H9 (cell line): ENCODE results near the gene RPLP1. TPM values are rescaled to one million over a fixed set of nuclear protein-coding genes. Genes with fewer than 3 reads are reported as not detected.
A peak's percentile ranks its signal among the peaks of the same experiment; 100 is the strongest.

ENCODE experiments used
- DNase-seq: peaks from one replicate; pipeline ENCODE4 v3.0.0-alpha.2; 2017
- H2AFZ ChIP-seq: one replicate; pipeline ENCODE4 v1.6.1; 2013; ENCODE audit warnings: mild to moderate bottlenecking, low read length, control low read depth, moderate library complexity
- H2AK5ac ChIP-seq: 2 replicates; pipeline ENCODE4 v1.6.1; 2013; ENCODE audit warnings: low read length, control low read depth, mixed read lengths; ENCODE audit not compliant: insufficient read length
- H2BK120ac ChIP-seq: one replicate; pipeline ENCODE4 v1.6.1; 2013; ENCODE audit warnings: low read depth, mild to moderate bottlenecking, low read length, control low read depth, inconsistent platforms; ENCODE audit not compliant: poor library complexity, severe bottlenecking
- H2BK12ac ChIP-seq: 2 replicates; pipeline ENCODE4 v1.6.1; 2013; ENCODE audit warnings: low read length, control low read depth, mixed read lengths, low read depth; ENCODE audit not compliant: insufficient read length
- H2BK15ac ChIP-seq: 2 replicates; pipeline ENCODE4 v1.6.1; 2013; ENCODE audit warnings: low read depth, low read length, control low read depth
- H2BK20ac ChIP-seq: one replicate; pipeline ENCODE4 v1.6.1; 2013; ENCODE audit warnings: low read depth, mild to moderate bottlenecking, low read length, control low read depth, inconsistent platforms; ENCODE audit not compliant: poor library complexity, severe bottlenecking
- H2BK5ac ChIP-seq: 2 replicates; pipeline ENCODE4 v1.6.1; 2013; ENCODE audit warnings: low read length, control low read depth, mixed read lengths; ENCODE audit not compliant: insufficient read length
- H3K14ac ChIP-seq: 2 replicates; pipeline ENCODE4 v1.6.1; 2013; ENCODE audit warnings: low read length, control low read depth; ENCODE audit not compliant: insufficient read depth
- H3K18ac ChIP-seq: 2 replicates; pipeline ENCODE4 v1.6.1; 2013; ENCODE audit warnings: low read depth, mild to moderate bottlenecking, mixed read lengths, low read length, control low read depth; ENCODE audit not compliant: insufficient read length
- H3K23ac ChIP-seq: 2 replicates; pipeline ENCODE4 v1.6.1; 2013; ENCODE audit warnings: low read length, control low read depth, mixed read lengths, low read depth; ENCODE audit not compliant: insufficient read length
- H3K23me2 ChIP-seq: 2 replicates; pipeline ENCODE4 v1.6.1; 2013; ENCODE audit warnings: low read depth, mild to moderate bottlenecking, mixed read lengths, low read length, control low read depth; ENCODE audit not compliant: insufficient read length, poor library complexity, severe bottlenecking
- H3K27ac ChIP-seq: 2 replicates; pipeline ENCODE4 v1.5.1; 2013; ENCODE audit warnings: low read length, control low read depth, mixed read lengths, low read depth; ENCODE audit not compliant: insufficient read length
- H3K27me3 ChIP-seq: 2 replicates; pipeline ENCODE4 v1.6.1; 2013; ENCODE audit warnings: low read length, control low read depth, inconsistent platforms; ENCODE audit not compliant: insufficient read depth
- H3K4ac ChIP-seq: 2 replicates; pipeline ENCODE4 v1.6.1; 2013; ENCODE audit warnings: low read depth, mild to moderate bottlenecking, control low read depth, inconsistent platforms, low read length, moderate library complexity
- H3K4me1 ChIP-seq: 2 replicates; pipeline ENCODE4 v1.6.1; 2013; ENCODE audit warnings: low read length, control low read depth, inconsistent platforms; ENCODE audit not compliant: insufficient read depth
- H3K4me2 ChIP-seq: 2 replicates; pipeline ENCODE4 v1.6.1; 2013; ENCODE audit warnings: low read length, control low read depth, mixed read lengths; ENCODE audit not compliant: insufficient read length, insufficient read depth
- H3K56ac ChIP-seq: 2 replicates; pipeline ENCODE4 v1.6.1; 2013; ENCODE audit warnings: low read depth, mild to moderate bottlenecking, mixed read lengths, low read length, control low read depth; ENCODE audit not compliant: insufficient read length
- H3K79me1 ChIP-seq: 2 replicates; pipeline ENCODE4 v1.6.1; 2013; ENCODE audit warnings: low read depth, mild to moderate bottlenecking, moderate library complexity, low read length, control low read depth, inconsistent platforms; ENCODE audit not compliant: insufficient read depth, poor library complexity, severe bottlenecking
- H3K79me2 ChIP-seq: 2 replicates; pipeline ENCODE4 v1.6.1; 2013; ENCODE audit warnings: low read length, control low read depth, inconsistent platforms; ENCODE audit not compliant: insufficient read depth
- H3K9ac ChIP-seq: 2 replicates; pipeline ENCODE4 v1.6.1; 2013; ENCODE audit warnings: low read length, control low read depth, mixed read lengths; ENCODE audit not compliant: insufficient read length; ENCODE audit errors: extremely low read depth
- H3K9me3 ChIP-seq: one replicate; pipeline ENCODE4 v1.6.1; 2013; ENCODE audit warnings: low read depth, low read length, inconsistent platforms; ENCODE audit not compliant: control insufficient read depth
- H3T11ph ChIP-seq: one replicate; pipeline ENCODE4 v1.6.1; 2013; ENCODE audit warnings: mild to moderate bottlenecking, low read length, control low read depth, inconsistent platforms
- H4K20me1 ChIP-seq: one replicate; pipeline ENCODE4 v1.6.1; 2013; ENCODE audit not compliant: control insufficient read depth, insufficient read length, insufficient read depth
- H4K5ac ChIP-seq: 2 replicates; pipeline ENCODE4 v1.6.1; 2013; ENCODE audit warnings: low read depth, mild to moderate bottlenecking, mixed read lengths, low read length, control low read depth; ENCODE audit not compliant: insufficient read length
- H4K8ac ChIP-seq: replicated peaks from 2 replicates; pipeline ENCODE4 v1.6.1; 2013; ENCODE audit warnings: low read length, control low read depth, mixed read lengths, low read depth; ENCODE audit not compliant: insufficient read length
- H4K91ac ChIP-seq: 2 replicates; pipeline ENCODE4 v1.6.1; 2013; ENCODE audit warnings: low read depth, mild to moderate bottlenecking, moderate library complexity, mixed read lengths, low read length, control low read depth; ENCODE audit not compliant: insufficient read length
- H3K27ac Mint-ChIP-seq, 3 experiments: 2 replicates in 2 of 3; 3 replicates in 1 of 3; pipeline ENCODE4 v1.8.0; 2020 to 2021; ENCODE audit warnings: mixed read lengths in 3 of 3, mild to moderate bottlenecking in 1 of 3, moderate library complexity in 1 of 3
- H3K27me3 Mint-ChIP-seq: 2 replicates; pipeline ENCODE4 v1.8.0; 2021; ENCODE audit warnings: low read depth, mild to moderate bottlenecking, moderate library complexity, mixed read lengths
- H3K36me3 Mint-ChIP-seq, 3 experiments: 2 replicates in 2 of 3; 3 replicates in 1 of 3; pipeline ENCODE4 v1.8.0; 2020 to 2021; ENCODE audit warnings: low read depth in 3 of 3, mixed read lengths in 3 of 3; ENCODE audit not compliant: insufficient read depth in 1 of 3
- H3K4me1 Mint-ChIP-seq, 2 experiments: 2 replicates each; pipeline ENCODE4 v1.8.0; 2020; ENCODE audit warnings: mixed read lengths in 2 of 2
- H3K4me3 Mint-ChIP-seq, 2 experiments: 2 replicates in 1 of 2; 3 replicates in 1 of 2; pipeline ENCODE4 v1.8.0; 2020 to 2021; ENCODE audit warnings: mild to moderate bottlenecking in 2 of 2, mixed read lengths in 2 of 2, moderate library complexity in 1 of 2
- H3K9me3 Mint-ChIP-seq, 2 experiments: 2 replicates in 1 of 2; 3 replicates in 1 of 2; pipeline ENCODE4 v1.8.0; 2020; ENCODE audit warnings: mild to moderate bottlenecking in 2 of 2, mixed read lengths in 2 of 2, moderate library complexity in 1 of 2
- WGBS: extraction: QIAGEN DNeasy Blood & Tissue Kit; methylation state at CpG from one replicate; pipeline ENCODE4 v1.1.7; 2013; ENCODE audit warnings: missing lambda C conversion rate, low lambda C conversion rate, mixed read lengths; ENCODE audit not compliant: insufficient read length; ENCODE audit errors: extremely low coverage; 5-methylcytosine and 5-hydroxymethylcytosine counted together
- total RNA-seq: library from RNA; stranded (reverse); gene quantifications from 2 replicates; pipeline ENCODE4 v1.2.1, GENCODE V29; 2021
- TF ChIP-seq, protein P1 (sequence below): fragments of 200-600 bp; sonication (generic); conservative IDR thresholded peaks from 3 replicates; pipeline ENCODE4 v1.8.0; 2021; ENCODE audit warnings: antibody characterized with exemption, mild to moderate bottlenecking

RPLP1 gene
- total RNA-seq, 1 experiment from 2014 or later, result 1,715 TPM

DNA sequence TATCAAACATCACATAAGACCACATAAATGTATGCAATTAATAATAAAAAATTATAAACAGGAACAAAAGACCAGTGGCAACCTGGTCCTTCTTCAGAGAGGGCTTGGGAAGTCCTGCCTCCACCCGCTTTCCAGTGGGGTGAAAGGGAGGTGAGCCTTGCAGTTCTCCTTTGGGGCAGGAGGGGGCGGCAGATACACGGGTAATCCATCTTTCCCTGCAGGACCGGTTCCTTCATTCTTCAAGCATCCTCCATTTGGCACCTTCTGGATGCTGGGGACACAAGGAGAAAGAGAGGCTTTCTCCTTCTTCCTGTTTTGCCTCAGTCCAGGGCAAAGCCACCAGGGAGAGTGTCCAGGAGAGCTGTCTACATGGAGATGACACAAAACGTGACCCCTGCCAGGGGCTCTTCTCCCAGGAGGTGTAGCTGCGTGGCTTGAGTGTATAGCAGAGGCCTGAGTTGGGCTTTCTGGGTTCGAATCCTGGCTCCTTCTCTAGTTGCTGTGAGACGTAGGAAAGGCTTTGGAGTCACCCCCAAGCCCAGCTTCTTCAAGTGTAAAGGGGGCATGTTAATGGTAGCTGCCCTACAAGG lies 23.2 kb downstream of the RPLP1 start:
- Histone ChIP-seq H3K79me2 (no peaks in the 10 kb centered on the region), H3K23ac (no peak overlapping the region), H3T11ph (no peak overlapping the region), H4K91ac (no peak overlapping the region), H2BK15ac (no peak overlapping the region), H3K4ac (no peak overlapping the region), H3K18ac (no peak overlapping the region), H2BK5ac (no peak overlapping the region), H3K14ac (no peak overlapping the region), H2BK120ac (no peak overlapping the region), H3K23me2 (no peaks in the 10 kb centered on the region), H4K5ac (no peak overlapping the region), H3K27me3 (no peaks in the 10 kb centered on the region), H3K79me1 (no peaks in the 10 kb centered on the region), H2AFZ (no peak overlapping the region), H3K9me3 (no peaks in the 10 kb centered on the region), H4K20me1 (no peaks in the 10 kb centered on the region), H3K4me2 (no peak overlapping the region), H3K4me1 (no peaks in the 10 kb centered on the region), H3K56ac (no peak overlapping the region), H3K9ac (no peak overlapping the region), H4K8ac (no peak overlapping the region), H2AK5ac (no peak overlapping the region), H3K27ac (no peak overlapping the region), H2BK20ac (no peak overlapping the region), H2BK12ac (no peak overlapping the region)
- peak; percentile 79 for DNase-seq
- H3K36me3 Mint-ChIP-seq, result peaks cover 1 to 12% (median 3%) of the 10 kb centered on the region in 3 experiments; a peak in 4 of 7 replicates
- H3K9me3 Mint-ChIP-seq, result peaks cover 8 to 9% of the 10 kb centered on the region in 2 experiments
- peaks cover 2% of the 10 kb centered on the region for H3K27me3 Mint-ChIP-seq
- no peaks in the 10 kb centered on the region for H3K4me1 Mint-ChIP-seq
- WGBS, result no CpG with 5 or more reads among the region's 8 CpGs
- no peak overlapping the region for H3K27ac Mint-ChIP-seq
- TF ChIP-seq, protein P1, sequence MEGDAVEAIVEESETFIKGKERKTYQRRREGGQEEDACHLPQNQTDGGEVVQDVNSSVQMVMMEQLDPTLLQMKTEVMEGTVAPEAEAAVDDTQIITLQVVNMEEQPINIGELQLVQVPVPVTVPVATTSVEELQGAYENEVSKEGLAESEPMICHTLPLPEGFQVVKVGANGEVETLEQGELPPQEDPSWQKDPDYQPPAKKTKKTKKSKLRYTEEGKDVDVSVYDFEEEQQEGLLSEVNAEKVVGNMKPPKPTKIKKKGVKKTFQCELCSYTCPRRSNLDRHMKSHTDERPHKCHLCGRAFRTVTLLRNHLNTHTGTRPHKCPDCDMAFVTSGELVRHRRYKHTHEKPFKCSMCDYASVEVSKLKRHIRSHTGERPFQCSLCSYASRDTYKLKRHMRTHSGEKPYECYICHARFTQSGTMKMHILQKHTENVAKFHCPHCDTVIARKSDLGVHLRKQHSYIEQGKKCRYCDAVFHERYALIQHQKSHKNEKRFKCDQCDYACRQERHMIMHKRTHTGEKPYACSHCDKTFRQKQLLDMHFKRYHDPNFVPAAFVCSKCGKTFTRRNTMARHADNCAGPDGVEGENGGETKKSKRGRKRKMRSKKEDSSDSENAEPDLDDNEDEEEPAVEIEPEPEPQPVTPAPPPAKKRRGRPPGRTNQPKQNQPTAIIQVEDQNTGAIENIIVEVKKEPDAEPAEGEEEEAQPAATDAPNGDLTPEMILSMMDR, result peak; percentile 97
- no peak overlapping the region for H3K4me3 Mint-ChIP-seq
